ENCODE measurements around the gene BLVRA. TPM values are rescaled to one million over a fixed set of nuclear protein-coding genes. Genes with fewer than 3 reads are reported as not detected.

BLVRA gene
- total RNA-seq, 1 experiment from 2014 or later = 40.7 TPM

- Histone ChIP-seq H3K27me3 (ENCODE audit: insufficient read depth, low read length) (no peaks in the 10 kb centered on the region), H2AK5ac (ENCODE audit: insufficient read length, low read length) (no peak overlapping the region), H3K18ac (ENCODE audit: insufficient read length, low read depth, low read length) (no peak overlapping the region), H2AFZ (ENCODE audit: low read length) (no peak overlapping the region), H3K79me2 (ENCODE audit: insufficient read depth, low read length) (peaks cover 41% of the 10 kb centered on the region; the same call in 1 of the 2 replicates), H2BK5ac (ENCODE audit: insufficient read length, low read length) (no peak overlapping the region), H2BK12ac (ENCODE audit: insufficient read length, low read depth, low read length) (no peak overlapping the region), H2BK120ac (ENCODE audit: low read depth, low read length, poor library complexity, severe bottlenecking) (no peak overlapping the region), H4K8ac (replicated peaks; ENCODE audit: insufficient read length, low read depth, low read length) (no peak overlapping the region), H3K79me1 (ENCODE audit: insufficient read depth, low read depth, low read length, poor library complexity, severe bottlenecking) (peaks cover 4% of the 10 kb centered on the region), H4K91ac (ENCODE audit: insufficient read length, low read depth, low read length) (no peak overlapping the region), H3T11ph (ENCODE audit: low read length) (no peak overlapping the region), H4K20me1 (ENCODE audit: control insufficient read depth, insufficient read depth, insufficient read length) (no peaks in the 10 kb centered on the region), H3K4ac (ENCODE audit: low read depth, low read length) (no peak overlapping the region), H3K23ac (ENCODE audit: insufficient read length, low read depth, low read length) (no peak overlapping the region), H3K14ac (ENCODE audit: insufficient read depth, low read length) (no peak overlapping the region), H3K27ac (ENCODE audit: insufficient read length, low read depth, low read length) (no peak overlapping the region), H3K56ac (ENCODE audit: insufficient read length, low read depth, low read length) (no peak overlapping the region), H3K9me3 (ENCODE audit: control insufficient read depth, low read depth, low read length) (no peaks in the 10 kb centered on the region), H3K9ac (ENCODE audit: extremely low read depth, insufficient read length, low read length) (no peak overlapping the region), H3K23me2 (ENCODE audit: insufficient read length, low read depth, low read length, poor library complexity, severe bottlenecking) (no peaks in the 10 kb centered on the region), H2BK20ac (ENCODE audit: low read depth, low read length, poor library complexity, severe bottlenecking) (no peak overlapping the region), H2BK15ac (ENCODE audit: low read depth, low read length) (no peak overlapping the region), H3K4me1 (ENCODE audit: insufficient read depth, low read length) (no peaks in the 10 kb centered on the region), H3K4me2 (ENCODE audit: insufficient read depth, insufficient read length, low read length) (no peak overlapping the region), H4K5ac (ENCODE audit: insufficient read length, low read depth, low read length) (no peak overlapping the region)
- no CpG with 5 or more reads among the region's 5 CpGs for WGBS (ENCODE audit: extremely low coverage, insufficient read length, low lambda C conversion rate)
- Mint-ChIP-seq H3K9me3 (no peaks in the 10 kb centered on the region), H3K27me3 (ENCODE audit: low read depth) (no peaks in the 10 kb centered on the region), H3K4me1 (peaks cover 25 to 26% of the 10 kb centered on the region in 2 experiments), H3K36me3 (ENCODE audit: insufficient read depth in 1 of 3, low read depth in 3 of 3) (peaks cover 0 to 14% (median 4%) of the 10 kb centered on the region in 3 experiments; a peak in 6 of 7 replicates), H3K27ac (no peak overlapping the region), H3K4me3 (peak overlapping the region in 1 of 2 experiments; percentile 8; a peak in 2 of 5 replicates)
- DNase-seq = no peak
- TF ChIP-seq, protein P1, sequence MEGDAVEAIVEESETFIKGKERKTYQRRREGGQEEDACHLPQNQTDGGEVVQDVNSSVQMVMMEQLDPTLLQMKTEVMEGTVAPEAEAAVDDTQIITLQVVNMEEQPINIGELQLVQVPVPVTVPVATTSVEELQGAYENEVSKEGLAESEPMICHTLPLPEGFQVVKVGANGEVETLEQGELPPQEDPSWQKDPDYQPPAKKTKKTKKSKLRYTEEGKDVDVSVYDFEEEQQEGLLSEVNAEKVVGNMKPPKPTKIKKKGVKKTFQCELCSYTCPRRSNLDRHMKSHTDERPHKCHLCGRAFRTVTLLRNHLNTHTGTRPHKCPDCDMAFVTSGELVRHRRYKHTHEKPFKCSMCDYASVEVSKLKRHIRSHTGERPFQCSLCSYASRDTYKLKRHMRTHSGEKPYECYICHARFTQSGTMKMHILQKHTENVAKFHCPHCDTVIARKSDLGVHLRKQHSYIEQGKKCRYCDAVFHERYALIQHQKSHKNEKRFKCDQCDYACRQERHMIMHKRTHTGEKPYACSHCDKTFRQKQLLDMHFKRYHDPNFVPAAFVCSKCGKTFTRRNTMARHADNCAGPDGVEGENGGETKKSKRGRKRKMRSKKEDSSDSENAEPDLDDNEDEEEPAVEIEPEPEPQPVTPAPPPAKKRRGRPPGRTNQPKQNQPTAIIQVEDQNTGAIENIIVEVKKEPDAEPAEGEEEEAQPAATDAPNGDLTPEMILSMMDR (conservative IDR thresholded peaks at IDR 0.05) = no peak
Measured at GRCh38 chr7:43727003-43727402, 31.5 kb upstream of the BLVRA start.

All from H9 (cell line).